Muscle of back (tissue), 13 donors: Measurements from ENCODE around the gene FCMR. TPM values are rescaled to one million over a fixed set of nuclear protein-coding genes. Genes with fewer than 3 reads are reported as not detected.

Source experiments
- DNase-seq, 3 donors: peaks; one replicate each; pipeline versions ENCODE4 v3.0.0 to v3.0.0-alpha.2; 2013
- long read RNA-seq, 9 donors: transcript quantifications; one replicate each; lab custom pipeline, GENCODE V29; 2026
- polyA plus RNA-seq, 10 donors: library from polyadenylated mRNA; unstranded; fragments of 120-200 nt; gene quantifications; one replicate each; pipeline ENCODE4 v1.2.1, GENCODE V29; 2013; ENCODE audit not compliant: insufficient read length in 10 of 10

The FCMR gene
- 10 to 100 TPM in 1 of 10 donors, 1 to 10 TPM in 8, under 1 TPM in 1; 0.88 to 10.6 (median 1.4) TPM for polyA plus RNA-seq
- long read RNA-seq, donor 1, result 0 reads
- long read RNA-seq, donor 2, partial matches to known transcripts, result 0 of 1 reads
- long read RNA-seq, donor 2, other reads (novel, unspliced or antisense), result 0 of 1 reads
- long read RNA-seq, donor 3, result 0 reads
- long read RNA-seq, donor 4, result 0 reads
- long read RNA-seq, donor 5, partial matches to known transcripts, result 0 of 1 reads
- long read RNA-seq, donor 5, other reads (novel, unspliced or antisense), result 0 of 1 reads
- long read RNA-seq, donor 6, partial matches to known transcripts, result 0 of 1 reads
- long read RNA-seq, donor 6, other reads (novel, unspliced or antisense), result 0 of 1 reads
- long read RNA-seq, donor 7, result 0 reads
- long read RNA-seq, donor 8, result 0 reads
- long read RNA-seq, donor 9, result 0 reads

- peak in 2 of 3 donors; percentile 28 to 45 for DNase-seq
Observed at GRCh38 chr1:206921772-206922265, at the start of gene FCMR. TSS of gene FCMR (minus strand) at chr1:206921941. CDS start at chr1:206921854, 87 bp downstream.

- DNase-seq, result no peak
Observed at GRCh38 chr1:206971029-206971655, 49.4 kb upstream of the FCMR start.

DNA sequence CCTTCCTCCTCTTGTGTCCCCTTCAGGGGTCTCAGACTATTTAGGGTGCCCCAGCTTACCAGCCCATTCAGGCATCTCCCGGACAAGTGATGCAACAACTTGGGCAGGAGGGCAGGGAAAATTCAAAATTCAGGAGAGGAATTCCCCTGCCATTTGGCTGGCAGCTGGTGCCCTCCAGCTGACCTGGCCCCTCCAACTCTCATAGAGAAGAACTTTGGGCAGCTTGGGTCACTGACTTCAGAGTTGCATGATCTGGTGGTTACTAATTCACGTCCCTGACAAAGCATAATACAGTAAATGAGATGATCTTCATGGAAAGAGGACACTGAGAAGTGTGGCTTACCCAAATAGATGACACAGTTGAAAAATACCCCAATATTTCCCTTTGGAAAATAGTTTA is 48.7 kb upstream of the FCMR start, which contains the start of gene FCAMR:
Gene FCAMR, minus strand, starts transcription at position 15 of the 400 bp plus-strand sequence. CDS start 335 bp downstream, outside the sequence.
- DNase-seq, result no peak

GRCh38 chr1:206969090-206969489 is 47.3 kb upstream of the FCMR start:
- DNase-seq, result no peak

GRCh38 chr1:206967096-206967849 is 45.5 kb upstream of the FCMR start:
- DNase-seq, result peak in 2 of 3 donors; percentile 19 to 27

GRCh38 chr1:206965781-206966180 is 44.0 kb upstream of the FCMR start:
- no peak for DNase-seq

DNA sequence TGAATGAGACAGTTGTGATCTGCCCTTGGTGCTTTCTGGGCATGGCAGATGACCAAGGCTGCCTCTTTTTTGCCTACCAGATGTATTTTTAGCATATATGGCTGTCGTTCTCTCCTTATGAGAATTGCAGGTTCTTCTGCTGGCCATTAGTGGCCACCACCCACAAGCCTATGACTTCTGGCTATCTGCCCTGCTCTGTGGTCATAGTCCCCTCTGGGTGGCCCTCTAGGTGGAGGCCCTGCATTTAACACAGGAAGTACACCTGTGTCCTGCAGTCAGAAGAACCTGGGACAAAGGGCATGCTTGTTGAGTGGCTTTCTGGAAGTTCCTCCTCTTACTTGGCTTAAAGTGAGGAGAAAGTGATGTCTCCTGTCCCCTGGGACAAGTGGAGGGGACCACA is 42.0 kb upstream of the FCMR start:
- DNase-seq, result no peak

DNA sequence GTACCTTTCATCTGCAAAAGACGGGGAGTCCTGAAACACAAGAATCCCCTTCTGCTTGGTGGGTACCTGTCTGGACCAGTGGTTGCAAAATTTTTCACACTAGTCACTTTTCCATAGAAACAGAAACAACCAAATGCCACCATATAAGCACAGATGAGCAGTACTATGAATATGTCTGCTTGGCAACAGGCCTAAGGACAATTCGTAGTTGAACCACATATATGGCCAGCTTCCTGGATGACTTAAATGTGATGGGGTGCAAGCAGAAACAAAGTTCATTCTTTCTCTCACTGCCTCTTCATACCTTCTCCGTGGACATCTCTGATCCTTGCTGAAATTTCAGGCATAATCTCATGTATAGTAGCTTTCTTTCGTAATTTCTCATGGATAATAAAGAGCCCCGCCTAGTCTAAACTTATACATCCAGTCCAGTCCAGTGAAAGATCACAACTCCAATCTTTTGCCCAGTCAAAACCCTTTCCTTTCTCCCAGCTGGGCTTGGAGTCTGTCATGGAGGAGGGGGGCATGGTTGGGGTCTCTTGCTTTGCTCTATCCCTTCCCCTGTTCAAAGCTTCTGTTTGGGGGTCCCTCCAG is 41.5 kb upstream of the FCMR start:
- DNase-seq, result no peak

- DNase-seq, result no peak
Observed at GRCh38 chr1:206962272-206962671, 40.5 kb upstream of the FCMR start.

- DNase-seq, result no peak
Observed at GRCh38 chr1:206961668-206962067, 39.9 kb upstream of the FCMR start.

- no peak for DNase-seq
Observed at GRCh38 chr1:206960676-206961386, 39.1 kb upstream of the FCMR start.

DNA sequence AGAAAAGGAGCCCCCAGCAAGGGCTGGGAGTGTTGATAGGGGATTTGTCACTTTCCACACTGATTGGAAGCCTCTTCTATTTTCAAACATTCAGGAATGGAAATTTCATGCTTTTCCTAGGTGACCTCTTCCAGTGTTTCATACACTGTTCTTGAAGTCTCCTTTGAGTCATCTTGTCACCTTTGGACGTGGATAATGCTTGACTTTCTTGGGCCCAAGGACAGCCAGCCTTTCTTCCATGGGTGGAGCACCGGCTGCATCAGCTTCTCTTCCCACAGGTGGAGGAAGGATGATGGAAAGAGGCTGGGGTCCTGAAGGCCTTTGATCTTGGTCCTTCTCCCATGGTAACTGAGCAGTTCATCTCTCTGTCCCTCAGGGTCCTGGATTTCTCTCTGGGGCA is 36.4 kb upstream of the FCMR start:
- DNase-seq, result no peak

- DNase-seq, result no peak
Observed at GRCh38 chr1:206957639-206958038, 35.9 kb upstream of the FCMR start.

DNA sequence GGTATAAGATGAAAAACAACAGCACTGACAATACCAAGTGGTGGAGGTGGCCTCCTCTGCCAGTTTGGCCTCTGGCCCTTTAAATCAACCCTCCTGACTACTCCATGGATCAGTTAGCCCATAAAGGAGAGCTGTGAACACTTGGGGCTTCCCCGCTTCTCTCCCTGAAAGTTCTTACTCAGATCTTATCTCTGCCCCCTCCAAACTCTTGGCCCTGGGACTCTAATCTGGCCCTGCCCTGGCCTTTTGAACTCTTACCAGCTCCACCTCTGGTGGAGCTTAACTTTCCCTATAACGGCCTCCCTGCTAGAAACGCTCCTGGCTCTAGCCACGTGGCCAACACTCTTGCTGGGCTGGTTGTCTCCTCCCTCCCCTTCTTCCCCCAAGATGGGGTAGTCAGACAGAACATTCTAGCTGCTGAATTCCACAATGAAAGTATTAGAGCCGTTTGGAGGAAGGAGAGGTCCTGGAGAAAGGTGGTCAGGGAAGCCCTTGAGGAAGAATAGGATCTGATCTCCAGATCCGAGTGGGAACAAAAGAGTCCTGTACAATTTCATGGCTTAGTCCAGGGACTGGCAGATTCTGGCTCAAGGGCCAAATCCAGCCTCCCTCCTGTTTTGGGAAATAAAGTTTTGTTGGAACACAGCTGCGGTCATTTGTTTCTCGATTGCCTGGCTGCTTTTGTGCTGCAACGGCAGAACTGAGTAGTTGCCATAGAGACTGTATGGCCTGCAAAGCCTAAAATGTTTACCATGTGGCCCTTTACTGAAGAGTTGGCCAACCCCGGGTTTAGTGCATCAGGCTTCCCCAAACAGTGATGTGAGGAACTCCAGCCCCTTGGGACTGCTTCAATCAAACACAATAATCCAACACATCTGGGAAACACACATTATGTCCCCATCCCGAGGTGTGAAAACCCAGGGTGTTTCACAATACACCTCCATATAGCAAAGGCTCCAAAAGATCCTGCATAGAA is 34.0 kb upstream of the FCMR start:
- DNase-seq, result peak in 2 of 3 donors; percentile 27 to 48

DNA sequence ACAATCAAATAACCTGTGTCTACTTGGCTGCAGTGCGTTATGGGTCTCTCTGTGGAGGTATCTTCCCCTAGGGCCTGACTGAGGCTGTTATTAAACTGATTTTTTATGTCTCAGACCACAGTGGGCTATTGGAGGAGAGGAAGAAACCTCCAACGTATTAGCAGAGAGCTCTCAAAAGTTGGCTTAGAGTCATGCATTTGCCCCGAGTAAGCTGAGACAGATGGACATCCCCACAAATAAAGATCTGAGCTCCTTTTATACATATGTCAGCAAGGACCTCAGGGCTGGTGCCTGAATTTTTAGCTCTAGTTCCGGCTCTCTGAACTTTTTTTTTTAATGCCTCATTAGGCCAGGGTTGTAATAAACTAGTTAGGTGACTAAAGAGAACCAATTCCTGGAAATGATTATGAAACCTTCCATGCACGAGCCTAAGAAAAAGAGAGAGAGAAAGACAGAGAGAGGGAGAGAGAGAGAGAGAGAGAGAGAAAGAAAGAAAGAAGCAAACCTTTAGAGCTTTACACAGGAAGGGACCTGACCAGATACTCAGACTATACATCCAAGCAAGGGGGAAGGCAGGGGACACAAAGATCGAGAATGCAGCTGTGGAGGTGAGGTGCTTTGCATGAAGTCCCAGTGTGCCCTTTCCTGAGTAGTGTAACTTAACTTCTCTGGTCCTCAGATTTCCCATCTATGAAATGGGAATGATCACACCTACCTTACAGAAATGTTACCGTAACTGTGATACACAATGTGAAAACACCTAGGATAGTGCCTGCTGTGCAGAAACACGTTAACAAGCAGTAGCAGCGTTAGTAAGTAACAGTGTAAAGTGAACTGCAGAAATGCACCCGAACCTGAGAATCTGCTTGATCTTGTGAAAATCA is 33.0 kb upstream of the FCMR start:
- no peak for DNase-seq

GRCh38 chr1:206953626-206954025 is 31.9 kb upstream of the FCMR start:
- DNase-seq, result no peak

DNA sequence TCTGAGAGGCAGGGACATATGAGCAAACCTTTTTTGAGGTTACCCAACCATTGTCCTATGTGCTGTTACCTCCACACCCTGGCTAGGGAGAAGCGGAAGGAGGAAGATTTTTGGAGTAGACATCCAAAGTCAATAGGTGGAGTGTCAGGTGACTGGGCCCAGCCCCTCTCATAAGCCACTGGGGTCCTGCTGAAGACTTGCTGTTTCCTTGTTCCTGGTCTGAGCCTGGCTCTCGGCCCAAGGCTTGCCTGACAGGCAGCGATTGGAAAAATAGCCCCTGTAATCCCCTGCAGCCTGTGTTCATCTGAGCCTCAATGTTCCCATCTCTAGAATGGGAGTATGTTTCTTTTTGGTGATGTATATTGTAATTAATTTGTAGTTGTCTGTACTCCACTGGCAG is 31.4 kb upstream of the FCMR start:
- no peak for DNase-seq

GRCh38 chr1:206952171-206952570 is 30.4 kb upstream of the FCMR start:
- no peak for DNase-seq
